OCI-LY1 (cell line): ENCODE results near the gene ATG5.

Experiments used
- CTCF ChIP-seq: fragments of 200-600 bp; sonication (generic), shearing (Covaris generic); IDR thresholded peaks from 2 replicates; pipeline ENCODE4 v1.5.1; 2017; ENCODE audit warnings: mild to moderate bottlenecking, antibody characterized with exemption, low read length, moderate library complexity, mixed read lengths
- EZH2 ChIP-seq: fragments of 200-600 bp; sonication (generic), shearing (Covaris generic); IDR thresholded peaks from 2 replicates; pipeline ENCODE4 v1.8.0; 2017; ENCODE audit warnings: borderline replicate concordance, mixed run types, mild to moderate bottlenecking, antibody characterized with exemption, low read length, moderate library complexity, mixed read lengths

GRCh38 chr6:106324726-106325335 is 729 bp downstream of the ATG5 start:
- no peak for TF ChIP-seq CTCF
- TF ChIP-seq EZH2: no peak
